Progenitor cell of endocrine pancreas (in vitro differentiated cells): ENCODE measurements around the gene NEK4. TPM values are rescaled to one million over a fixed set of nuclear protein-coding genes. Genes with fewer than 3 reads are reported as not detected.

Source experiments
- DNase-seq: peaks from one replicate; pipeline ENCODE4 v3.0.0; 2021; ENCODE audit warnings: low spot score; ENCODE audit not compliant: unreplicated experiment
- H3K27ac Mint-ChIP-seq: 2 replicates; pipeline ENCODE4 v1.8.0; 2021; ENCODE audit warnings: mild to moderate bottlenecking, moderate library complexity, mixed read lengths
- H3K27me3 Mint-ChIP-seq: 2 replicates; pipeline ENCODE4 v1.8.0; 2021; ENCODE audit warnings: mixed read lengths
- H3K36me3 Mint-ChIP-seq: 2 replicates; pipeline ENCODE4 v1.8.0; 2022; ENCODE audit warnings: mixed read lengths; ENCODE audit not compliant: insufficient read depth
- H3K4me1 Mint-ChIP-seq: 2 replicates; pipeline ENCODE4 v1.8.0; 2021; ENCODE audit warnings: low read depth, mixed read lengths
- H3K4me3 Mint-ChIP-seq: 2 replicates; pipeline ENCODE4 v1.8.0; 2021; ENCODE audit warnings: low read depth, mild to moderate bottlenecking, moderate library complexity, mixed read lengths
- H3K9me3 Mint-ChIP-seq: 2 replicates; pipeline ENCODE4 v1.8.0; 2021; ENCODE audit warnings: low read depth, mixed read lengths
- CTCF ChIP-seq: fragments of 200-600 bp; sonication (generic); IDR thresholded peaks from one replicate; pipeline ENCODE4 v1.5.0; 2021; ENCODE audit warnings: antibody characterized with exemption, mild to moderate bottlenecking; ENCODE audit not compliant: unreplicated experiment
- total RNA-seq: library from RNA; stranded (reverse); gene quantifications from 2 replicates; pipeline ENCODE4 v1.2.1, GENCODE V29; 2021

The NEK4 gene
- total RNA-seq, 1 donor from 2014 or later = 51.1 TPM

GRCh38 chr3:52798376-52798977 is 27.7 kb upstream of the NEK4 start:
- no peak overlapping the region for H3K4me3 Mint-ChIP-seq
- H3K9me3 Mint-ChIP-seq = no peaks in the 10 kb centered on the region
- no peak overlapping the region for H3K27ac Mint-ChIP-seq
- peaks cover 3% of the 10 kb centered on the region for H3K4me1 Mint-ChIP-seq
- no peak for DNase-seq
- no peak for TF ChIP-seq CTCF
- no peaks in the 10 kb centered on the region for H3K36me3 Mint-ChIP-seq
- no peaks in the 10 kb centered on the region for H3K27me3 Mint-ChIP-seq

- no peaks in the 10 kb centered on the region for H3K27me3 Mint-ChIP-seq
- H3K4me3 Mint-ChIP-seq = no peak overlapping the region
- no peaks in the 10 kb centered on the region for H3K9me3 Mint-ChIP-seq
- DNase-seq = no peak
- no peaks in the 10 kb centered on the region for H3K36me3 Mint-ChIP-seq
- TF ChIP-seq CTCF = no peak
- H3K4me1 Mint-ChIP-seq = peaks cover 7% of the 10 kb centered on the region
- no peak overlapping the region for H3K27ac Mint-ChIP-seq
Measured at GRCh38 chr3:52796411-52796810, 25.7 kb upstream of the NEK4 start.

GRCh38 chr3:52795298-52795900 is 24.7 kb upstream of the NEK4 start:
- Mint-ChIP-seq H3K4me3 (no peak overlapping the region), H3K4me1 (peaks cover 7% of the 10 kb centered on the region), H3K36me3 (no peaks in the 10 kb centered on the region), H3K27me3 (no peaks in the 10 kb centered on the region), H3K27ac (no peak overlapping the region), H3K9me3 (no peaks in the 10 kb centered on the region)
- no peak for DNase-seq
- no peak for TF ChIP-seq CTCF

GRCh38 chr3:52794612-52795099 is 23.9 kb upstream of the NEK4 start, which contains the start of gene ITIH3:
ITIH3 (plus strand) TSS chr3:52794796; CDS start chr3:52794804, 8 bp downstream.
- H3K4me3 Mint-ChIP-seq = no peak within 1 kb of the TSS
- H3K27me3 Mint-ChIP-seq = no peaks in the 10 kb centered on the region

More at GRCh38 chr3:52794612-52795099, 23.9 kb upstream of the NEK4 start, which contains the start of gene ITIH3:
- DNase-seq = no peak
- H3K4me1 Mint-ChIP-seq = peaks cover 7% of the 10 kb centered on the region
- H3K27ac Mint-ChIP-seq = no peak within 1 kb of the TSS
- H3K9me3 Mint-ChIP-seq = no peaks in the 10 kb centered on the region
- no peaks in the 10 kb centered on the region for H3K36me3 Mint-ChIP-seq
- TF ChIP-seq CTCF = no peak
